ENCODE results near the gene ZC3H18. TPM values are rescaled to one million over a fixed set of nuclear protein-coding genes. Genes with fewer than 3 reads are reported as not detected.

ZC3H18 gene
- total RNA-seq, 1 donor from 2014 or later: 88.5 TPM

GRCh38 chr16:88580371-88580770, 10.2 kb downstream of the ZC3H18 start:
- peaks cover 3% of the 10 kb centered on the region for H3K36me3 Mint-ChIP-seq (ENCODE audit: low read depth)
- H3K9me3 Mint-ChIP-seq: no peaks in the 10 kb centered on the region
- TF ChIP-seq, protein P1, sequence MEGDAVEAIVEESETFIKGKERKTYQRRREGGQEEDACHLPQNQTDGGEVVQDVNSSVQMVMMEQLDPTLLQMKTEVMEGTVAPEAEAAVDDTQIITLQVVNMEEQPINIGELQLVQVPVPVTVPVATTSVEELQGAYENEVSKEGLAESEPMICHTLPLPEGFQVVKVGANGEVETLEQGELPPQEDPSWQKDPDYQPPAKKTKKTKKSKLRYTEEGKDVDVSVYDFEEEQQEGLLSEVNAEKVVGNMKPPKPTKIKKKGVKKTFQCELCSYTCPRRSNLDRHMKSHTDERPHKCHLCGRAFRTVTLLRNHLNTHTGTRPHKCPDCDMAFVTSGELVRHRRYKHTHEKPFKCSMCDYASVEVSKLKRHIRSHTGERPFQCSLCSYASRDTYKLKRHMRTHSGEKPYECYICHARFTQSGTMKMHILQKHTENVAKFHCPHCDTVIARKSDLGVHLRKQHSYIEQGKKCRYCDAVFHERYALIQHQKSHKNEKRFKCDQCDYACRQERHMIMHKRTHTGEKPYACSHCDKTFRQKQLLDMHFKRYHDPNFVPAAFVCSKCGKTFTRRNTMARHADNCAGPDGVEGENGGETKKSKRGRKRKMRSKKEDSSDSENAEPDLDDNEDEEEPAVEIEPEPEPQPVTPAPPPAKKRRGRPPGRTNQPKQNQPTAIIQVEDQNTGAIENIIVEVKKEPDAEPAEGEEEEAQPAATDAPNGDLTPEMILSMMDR (conservative IDR thresholded peaks at IDR 0.05): no peak
- H3K27me3 Mint-ChIP-seq (ENCODE audit: low read depth): no peaks in the 10 kb centered on the region
- no peak for DNase-seq (ENCODE audit: low read depth, low spot score)
- H3K4me3 Mint-ChIP-seq: no peak overlapping the region
- H3K27ac Mint-ChIP-seq (ENCODE audit: unreplicated experiment): no peak overlapping the region
- no peaks in the 10 kb centered on the region for H3K4me1 Mint-ChIP-seq

GRCh38 chr16:88581033-88581432, 10.8 kb downstream of the ZC3H18 start:
- Mint-ChIP-seq H3K36me3 (ENCODE audit: low read depth) (peaks cover 3% of the 10 kb centered on the region), H3K27ac (ENCODE audit: unreplicated experiment) (no peak overlapping the region), H3K9me3 (no peaks in the 10 kb centered on the region), H3K4me3 (no peak overlapping the region), H3K4me1 (no peaks in the 10 kb centered on the region), H3K27me3 (ENCODE audit: low read depth) (no peaks in the 10 kb centered on the region)
- DNase-seq (ENCODE audit: low read depth, low spot score): no peak
- TF ChIP-seq, protein P1 (conservative IDR thresholded peaks at IDR 0.05): no peak

DNA sequence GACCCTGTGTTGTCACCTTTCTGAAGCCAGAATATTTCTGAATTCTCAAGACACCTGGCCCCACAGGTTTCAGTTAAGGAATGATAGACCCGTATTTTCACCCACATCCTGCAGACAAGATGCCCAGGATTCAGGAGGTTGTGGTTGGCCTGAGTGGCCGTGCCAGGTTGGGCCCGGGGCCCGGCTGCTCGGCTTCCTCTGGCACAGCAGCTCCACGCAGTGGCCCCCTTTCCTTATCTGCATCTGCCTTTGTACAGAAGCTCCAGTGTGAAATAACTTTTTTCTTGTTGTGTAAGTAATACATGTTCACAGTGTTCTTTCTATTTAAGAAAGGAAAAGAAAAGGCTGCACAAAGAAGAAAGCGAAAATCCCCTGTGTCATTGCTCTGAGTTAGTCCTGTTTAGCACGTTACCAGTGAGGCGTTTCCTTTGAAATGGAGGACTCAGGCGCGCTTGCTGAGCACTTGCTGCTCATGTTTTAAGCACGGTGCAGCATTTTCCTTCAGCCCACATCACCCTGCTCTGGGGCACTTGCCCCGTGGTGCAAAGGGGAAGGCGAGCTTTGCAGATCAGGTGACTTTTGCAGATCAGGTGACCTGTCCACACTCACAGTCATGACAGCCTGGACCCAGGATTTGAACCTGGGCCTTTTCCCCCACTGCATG, 12.8 kb downstream of the ZC3H18 start:
- Mint-ChIP-seq H3K4me1 (no peaks in the 10 kb centered on the region), H3K4me3 (no peak overlapping the region), H3K9me3 (no peaks in the 10 kb centered on the region), H3K27me3 (ENCODE audit: low read depth) (no peaks in the 10 kb centered on the region), H3K27ac (ENCODE audit: unreplicated experiment) (no peak overlapping the region), H3K36me3 (ENCODE audit: low read depth) (no peaks in the 10 kb centered on the region)
- no peak for DNase-seq (ENCODE audit: low read depth, low spot score)
- TF ChIP-seq, protein P1 (conservative IDR thresholded peaks at IDR 0.05): no peak

DNA sequence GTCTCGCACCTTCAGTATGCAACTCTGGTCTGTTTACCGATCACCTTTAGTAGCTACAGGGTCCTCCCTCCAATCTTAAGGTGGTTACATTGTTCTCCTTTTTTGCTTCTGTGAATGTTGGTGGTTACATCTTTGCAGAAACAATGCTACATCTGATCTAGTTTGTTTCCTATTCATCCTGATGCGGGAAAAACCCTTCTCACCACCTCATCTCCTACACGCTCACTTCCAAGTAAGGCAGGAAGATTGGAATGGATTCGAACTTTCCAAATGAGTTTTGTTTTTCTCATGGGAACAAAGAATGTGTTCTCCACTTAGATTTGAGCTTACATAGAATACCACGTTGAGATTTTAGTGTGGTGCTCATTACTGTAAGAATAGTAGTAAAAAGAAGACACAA, 14.5 kb downstream of the ZC3H18 start:
- no peaks in the 10 kb centered on the region for H3K27me3 Mint-ChIP-seq (ENCODE audit: low read depth)
- H3K36me3 Mint-ChIP-seq (ENCODE audit: low read depth): peaks cover 7% of the 10 kb centered on the region
- TF ChIP-seq, protein P1 (conservative IDR thresholded peaks at IDR 0.05): no peak
- H3K4me1 Mint-ChIP-seq: no peaks in the 10 kb centered on the region
- H3K27ac Mint-ChIP-seq (ENCODE audit: unreplicated experiment): no peak overlapping the region
- no peak overlapping the region for H3K4me3 Mint-ChIP-seq
- no peak for DNase-seq (ENCODE audit: low read depth, low spot score)
- no peaks in the 10 kb centered on the region for H3K9me3 Mint-ChIP-seq

GRCh38 chr16:88585269-88585668, 15.1 kb downstream of the ZC3H18 start:
- Mint-ChIP-seq H3K4me1 (no peaks in the 10 kb centered on the region), H3K4me3 (no peak overlapping the region), H3K27ac (ENCODE audit: unreplicated experiment) (no peak overlapping the region), H3K27me3 (ENCODE audit: low read depth) (no peaks in the 10 kb centered on the region), H3K9me3 (no peaks in the 10 kb centered on the region), H3K36me3 (ENCODE audit: low read depth) (peaks cover 7% of the 10 kb centered on the region)
- DNase-seq (ENCODE audit: low read depth, low spot score): no peak
- TF ChIP-seq, protein P1 (conservative IDR thresholded peaks at IDR 0.05): no peak

Data from neural crest cell (in vitro differentiated cells).